Head of caudate nucleus (tissue), 42 donors: ENCODE measurements around the gene SLC25A22.

Experiments used
- DNase-seq, 42 donors: peaks; one replicate each; pipeline versions ENCODE4 v3.0.0 to v3.0.0-alpha.2; 2020 to 2021; ENCODE audit warnings: mixed read lengths in 7 of 42
- intact Hi-C: fragments of 100-400 bp; cut with DNase I; formaldehyde crosslinking; loops from one replicate; pipeline ENCODE4 v1.15.0; 2022

Gene SLC25A22

GRCh38 chr11:836700-837099 is 38.6 kb upstream of the SLC25A22 start:
- intact Hi-C loops = no loop called here
- no peak for DNase-seq

GRCh38 chr11:836274-836673 is 38.2 kb upstream of the SLC25A22 start:
- no peak for DNase-seq
- intact Hi-C loops = no loop called here

- DNase-seq = peak in 8 of 42 donors; percentile 41 to 79 (median 58)
- intact Hi-C loops = no loop called here
Observed at GRCh38 chr11:834371-835316, 36.6 kb upstream of the SLC25A22 start.

- DNase-seq = no peak
- intact Hi-C loops = no loop called here
Observed at GRCh38 chr11:833849-834311, 35.8 kb upstream of the SLC25A22 start.

- intact Hi-C loops = no loop called here
- DNase-seq = peak in 1 of 42 donors; percentile 37
Observed at GRCh38 chr11:833114-833791, 35.2 kb upstream of the SLC25A22 start.

- DNase-seq = peak in 16 of 42 donors; percentile 27 to 66 (median 50)
- intact Hi-C loops = no loop called here
Observed at GRCh38 chr11:832529-833113, 34.5 kb upstream of the SLC25A22 start, which contains the start of gene CD151. CD151 (plus strand) TSS chr11:832952; CDS start chr11:836070, 3,118 bp downstream.

- DNase-seq = no peak
- intact Hi-C loops = no loop called here
Observed at GRCh38 chr11:831961-832528, 34.0 kb upstream of the SLC25A22 start.

- intact Hi-C loops = no loop called here
- no peak for DNase-seq
Observed at GRCh38 chr11:831118-831864, 33.2 kb upstream of the SLC25A22 start.

GRCh38 chr11:830295-831117 is 32.4 kb upstream of the SLC25A22 start:
- intact Hi-C loops = no loop called here
- peak in 37 of 42 donors; percentile 48 to 82 (median 70) for DNase-seq

- no peak for DNase-seq
- intact Hi-C loops = no loop called here
Observed at GRCh38 chr11:829847-830294, 31.8 kb upstream of the SLC25A22 start.

GRCh38 chr11:829176-829846 is 31.2 kb upstream of the SLC25A22 start:
- DNase-seq = peak in 1 of 42 donors; percentile 54
- intact Hi-C loops = no loop called here

- intact Hi-C loops = no loop called here
- no peak for DNase-seq
Observed at GRCh38 chr11:828506-829175, 30.6 kb upstream of the SLC25A22 start.

- intact Hi-C loops = no loop called here
- DNase-seq = no peak
Observed at GRCh38 chr11:827897-828192, 29.8 kb upstream of the SLC25A22 start, which contains the start of gene CRACR2B. CRACR2B (plus strand) TSS chr11:827919; CDS start chr11:828608, 689 bp downstream.

- intact Hi-C loops = no loop called here
- no peak for DNase-seq
Observed at GRCh38 chr11:827146-827896, 29.2 kb upstream of the SLC25A22 start.

- intact Hi-C loops = no loop called here
- no peak for DNase-seq
Observed at GRCh38 chr11:826836-827145, 28.7 kb upstream of the SLC25A22 start.

GRCh38 chr11:826227-826621 is 28.1 kb upstream of the SLC25A22 start:
- intact Hi-C loops = no loop called here

More at GRCh38 chr11:826227-826621, 28.1 kb upstream of the SLC25A22 start:
- no peak for DNase-seq
